ENCODE measurements around the gene APC.

- TF ChIP-seq EP300 (IDR thresholded peaks at IDR 0.05) (no peak), CTCF (IDR thresholded peaks at IDR 0.05) (no peak)
These were observed 108.9 kb downstream of the APC start for GRCh38 chr5:112846556-112846955.

All from esophagus muscularis mucosa (tissue), 3 donors.